HG03460 (cell line): ENCODE data around the gene PPARD.
A peak's percentile ranks its signal among the peaks of the same experiment; 100 is the strongest.

ENCODE experiments used
- ATAC-seq: cut with Tn5 transposase; IDR thresholded peaks from one replicate; pipeline ENCODE4 v1.9.1; 2021; ENCODE audit not compliant: unreplicated experiment

The PPARD gene

DNA sequence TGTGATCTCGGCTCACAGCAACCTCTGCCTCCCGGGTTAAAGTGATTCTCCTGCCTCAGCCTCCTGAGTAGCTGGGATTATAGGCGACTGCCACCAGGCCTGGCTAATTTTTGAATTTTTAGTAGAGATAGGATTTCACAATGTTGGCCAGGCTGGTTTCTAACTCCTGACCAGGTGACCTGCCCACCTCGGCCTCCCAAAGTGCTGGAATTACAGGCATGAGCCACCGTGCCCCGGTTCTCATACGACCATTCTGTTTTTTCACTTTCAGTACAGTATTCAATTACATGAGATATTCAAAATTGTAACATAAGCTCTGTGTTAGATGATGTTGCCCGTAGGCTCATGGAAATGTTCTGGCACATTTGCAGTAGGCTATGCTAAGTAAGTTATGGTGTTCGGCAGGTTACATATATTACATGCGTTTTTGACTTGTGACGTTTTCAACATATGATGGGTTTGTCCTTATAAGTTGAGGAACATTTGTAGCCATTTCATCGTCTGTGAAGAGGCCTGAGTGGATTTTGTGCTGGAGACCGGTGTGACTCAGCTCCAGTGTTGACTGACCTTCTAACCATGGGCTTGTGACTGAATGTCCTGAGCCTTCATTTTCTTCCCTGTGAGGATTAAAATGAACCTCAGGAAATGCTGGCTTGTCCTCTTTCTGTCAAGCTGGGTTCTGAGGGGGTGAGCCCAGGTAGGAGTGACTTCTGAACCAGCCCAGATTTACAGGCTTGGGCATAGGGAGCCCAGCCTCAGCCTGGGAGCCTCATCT lies 12.2 kb downstream of the PPARD start:
- no peak for ATAC-seq

GRCh38 chr6:35356391-35356790 lies 14.0 kb downstream of the PPARD start:
- ATAC-seq, result no peak

GRCh38 chr6:35357677-35358076 lies 15.3 kb downstream of the PPARD start:
- ATAC-seq, result no peak

DNA sequence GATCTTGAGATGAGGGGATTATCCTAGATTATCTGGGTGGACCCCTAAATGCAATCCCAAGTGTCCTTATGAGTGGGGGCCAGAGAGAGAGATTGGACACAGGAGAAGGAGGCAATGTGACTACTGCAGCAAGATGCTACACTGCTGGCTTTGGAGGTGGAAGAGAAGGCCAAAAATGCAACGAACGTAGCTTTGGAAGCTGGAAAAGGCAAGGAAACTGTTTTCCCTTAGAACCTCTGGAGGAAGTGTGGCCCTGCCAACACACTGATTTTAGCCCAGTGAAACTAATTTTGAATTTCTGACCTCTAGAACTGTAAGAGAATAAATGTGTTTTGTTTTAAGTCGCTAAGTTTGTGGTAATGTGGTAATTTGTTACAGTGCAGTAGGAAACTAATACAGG lies 15.7 kb downstream of the PPARD start:
- ATAC-seq, result no peak

GRCh38 chr6:35359346-35359743 lies 17.0 kb downstream of the PPARD start:
- no peak for ATAC-seq

DNA sequence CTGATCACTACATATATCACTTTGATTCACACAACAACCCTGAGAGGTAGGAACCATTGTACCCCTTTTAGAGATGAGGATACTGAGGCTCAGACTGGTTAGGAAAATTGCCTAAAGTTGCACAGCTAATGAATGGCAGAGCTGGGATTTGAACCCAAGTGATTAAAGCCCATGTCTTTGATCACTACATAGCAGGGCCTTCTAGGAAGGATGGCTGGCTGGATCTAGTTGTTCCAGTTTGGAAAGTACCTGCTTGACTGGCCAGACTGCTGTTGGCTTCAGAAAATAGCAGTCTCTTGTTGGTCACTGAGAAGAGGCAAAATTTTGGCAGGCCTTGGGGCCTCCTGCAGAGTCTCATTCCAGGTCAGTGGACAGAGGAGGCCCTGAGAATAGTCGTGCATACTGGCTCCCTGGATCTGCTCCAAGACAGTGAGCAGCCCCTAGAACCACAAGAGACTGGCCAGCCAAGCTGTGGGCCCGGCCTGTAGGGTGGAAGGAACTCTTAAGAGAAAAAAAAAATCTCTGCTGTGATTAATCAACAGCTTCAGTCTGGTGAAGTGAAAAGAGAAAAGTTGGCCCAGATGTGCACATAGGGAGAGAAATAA lies 17.5 kb downstream of the PPARD start:
- no peak for ATAC-seq

GRCh38 chr6:35360349-35361138 lies 18.2 kb downstream of the PPARD start:
- ATAC-seq, result no peak

DNA sequence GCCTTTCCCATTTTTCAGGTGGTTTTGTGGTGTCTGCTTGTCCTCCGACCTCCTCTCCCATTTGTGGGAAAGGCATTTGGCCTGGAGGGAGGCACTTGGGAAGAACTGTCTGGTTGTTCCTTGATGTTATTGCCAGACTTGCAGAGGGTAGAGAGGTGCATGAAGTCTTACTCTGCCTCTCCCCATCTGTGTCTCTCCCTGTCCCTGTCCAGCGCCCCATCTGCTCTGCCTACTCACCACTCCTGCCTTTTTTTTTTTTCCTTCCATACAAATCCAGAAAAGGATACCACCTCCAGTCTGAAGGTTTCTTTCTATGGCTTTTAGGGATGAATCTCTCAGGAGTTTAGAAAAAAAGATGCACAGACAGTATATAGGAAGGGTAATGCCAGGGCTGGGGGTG lies 19.8 kb downstream of the PPARD start:
- no peak for ATAC-seq

GRCh38 chr6:35363293-35363750 lies 21.0 kb downstream of the PPARD start:
- no peak for ATAC-seq

GRCh38 chr6:35365594-35366203 lies 23.3 kb downstream of the PPARD start:
- ATAC-seq, result no peak

DNA sequence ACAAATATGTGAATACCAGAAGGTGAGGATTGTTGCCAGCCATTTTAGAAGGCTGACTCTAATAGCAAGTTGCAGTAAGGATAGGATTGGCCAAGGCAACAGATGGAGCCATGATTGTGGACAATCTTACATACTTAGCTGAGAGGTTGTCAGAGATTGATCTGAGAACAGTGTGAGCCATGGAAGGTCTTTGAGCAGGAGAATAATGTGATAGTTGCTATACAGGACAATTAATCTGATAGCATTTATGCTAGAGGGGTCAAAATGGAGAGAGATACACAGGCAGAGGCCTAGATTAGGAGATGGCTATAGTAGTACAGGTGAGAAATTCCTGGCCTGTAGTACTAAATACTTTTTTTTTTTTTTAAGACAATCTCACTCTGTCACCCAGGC lies 23.8 kb downstream of the PPARD start:
- ATAC-seq, result no peak

GRCh38 chr6:35367646-35368037 lies 25.3 kb downstream of the PPARD start:
- no peak for ATAC-seq

GRCh38 chr6:35368038-35368887 lies 25.9 kb downstream of the PPARD start:
- no peak for ATAC-seq

DNA sequence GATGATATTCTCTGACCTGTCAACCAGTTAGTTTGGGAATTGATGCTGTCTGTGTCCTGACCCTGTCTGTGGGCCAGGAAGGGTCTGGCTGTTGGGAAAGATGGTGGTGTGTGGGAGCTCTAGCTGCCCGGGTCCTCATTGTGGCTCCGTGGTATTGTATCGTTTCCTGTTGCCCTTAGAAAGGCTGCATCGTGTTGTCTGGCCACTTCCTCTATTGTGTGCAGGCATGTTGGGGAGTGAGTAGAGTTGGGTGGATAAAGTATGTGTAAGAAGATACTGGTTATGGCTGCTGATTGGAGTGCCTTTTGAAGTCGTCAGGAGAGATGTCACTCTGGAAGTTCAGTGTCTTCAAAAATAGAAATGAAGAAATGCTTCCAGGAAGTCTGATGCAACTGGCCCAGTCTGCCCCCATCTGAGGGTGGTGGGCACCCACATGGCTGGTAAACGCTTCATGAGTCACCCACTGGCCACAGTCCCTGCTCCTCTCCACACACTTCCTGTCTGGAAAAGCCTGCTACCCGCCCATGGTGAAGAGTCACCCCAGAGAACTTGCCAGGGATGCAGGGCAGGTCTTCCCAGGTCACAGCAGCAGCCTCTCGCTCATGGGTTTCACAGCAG lies 27.9 kb downstream of the PPARD start:
- ATAC-seq, result peak; percentile 64

DNA sequence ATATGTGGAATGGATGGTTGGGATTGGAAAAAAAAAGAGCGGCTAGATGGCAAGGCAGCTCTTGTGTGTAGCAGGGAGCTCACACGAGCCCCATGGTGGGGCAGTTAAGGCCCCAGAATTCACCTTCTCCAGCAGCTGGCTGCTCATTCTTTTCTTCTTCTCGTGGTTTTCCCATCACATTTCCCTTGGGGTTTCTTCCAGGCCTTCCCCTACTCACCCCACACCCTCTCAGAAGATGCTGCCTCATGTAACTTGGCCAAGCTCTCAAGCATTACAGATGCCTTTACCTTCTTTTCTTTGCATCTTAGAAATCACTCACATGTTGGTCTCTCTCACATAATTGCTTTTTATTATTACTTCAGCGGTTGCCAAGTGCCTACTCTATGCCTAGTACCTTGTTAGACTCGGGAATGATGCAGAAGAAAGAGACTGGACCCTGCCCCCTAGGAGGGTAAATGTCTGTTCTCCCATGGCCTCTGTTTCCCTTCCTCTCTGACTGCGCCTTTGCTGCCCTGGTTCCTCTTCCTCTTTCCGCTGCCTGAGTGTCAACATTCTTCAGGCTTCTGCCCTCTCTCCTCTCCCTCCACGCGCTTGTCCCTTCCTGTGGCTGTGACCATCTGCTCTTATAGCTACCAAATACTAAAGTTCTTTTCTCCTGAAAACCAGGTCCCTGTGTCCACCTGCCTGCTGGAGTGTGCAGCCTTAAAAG lies 28.6 kb downstream of the PPARD start:
- no peak for ATAC-seq

DNA sequence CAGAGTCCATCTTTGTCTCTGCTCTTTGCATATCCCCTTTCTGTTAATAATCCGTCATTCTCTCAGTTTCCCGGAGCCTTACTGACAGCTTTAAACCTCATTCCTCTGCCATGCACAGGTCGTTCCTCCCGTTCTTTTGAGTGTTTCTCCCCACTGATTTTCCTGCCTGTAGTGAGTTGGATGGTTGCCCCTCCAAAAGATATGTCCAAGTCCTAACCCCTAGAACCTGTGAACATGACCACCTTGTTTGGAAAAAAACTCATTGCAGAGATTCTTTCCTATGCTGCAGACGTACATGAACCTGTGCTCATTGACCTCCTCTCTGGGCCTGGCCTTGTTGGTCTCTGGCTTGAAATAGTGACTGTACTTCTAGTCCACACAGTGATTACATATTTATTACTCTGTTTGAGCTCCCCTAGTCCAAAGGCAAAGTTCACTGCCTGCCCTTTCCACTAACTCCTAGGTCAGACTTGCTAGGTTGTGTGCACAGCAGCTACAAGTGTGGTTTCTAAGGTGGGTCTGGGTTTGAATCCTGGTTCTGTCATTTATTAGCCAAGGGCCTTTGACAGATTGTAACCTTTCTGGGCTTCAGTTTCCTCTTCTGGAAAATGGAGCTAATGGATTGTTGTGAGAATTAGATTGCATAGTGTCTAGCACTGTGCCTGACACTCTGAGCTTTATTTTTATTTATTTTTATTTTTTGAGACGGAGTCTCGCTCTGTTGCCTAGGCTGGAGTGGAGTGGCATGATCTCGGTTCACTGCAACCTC lies 29.3 kb downstream of the PPARD start:
- no peak for ATAC-seq

- ATAC-seq, result no peak
These were observed 30.3 kb downstream of the PPARD start for GRCh38 chr6:35372633-35373032.

GRCh38 chr6:35376281-35376680 lies 33.9 kb downstream of the PPARD start:
- ATAC-seq, result no peak

- ATAC-seq, result no peak
These were observed 34.6 kb downstream of the PPARD start for GRCh38 chr6:35377002-35377401.
